HG03097 (cell line): ENCODE results near the gene ARSG.
"Not testable (repeated sequence)": the region's sequence is repeated elsewhere in the genome, so short reads cannot be mapped to it uniquely, and the experiment has no call there.

Experiments
- ATAC-seq: cut with Tn5 transposase; IDR thresholded peaks from one replicate; pipeline ENCODE4 v1.9.1; 2021; ENCODE audit not compliant: unreplicated experiment, low FRiP score

The ARSG gene

GRCh38 chr17:68290955-68291835 is at the start of gene ARSG, which contains the start of gene SLC16A6:
ARSG (plus strand) TSS chr17:68291495; CDS start chr17:68307494, 15,999 bp downstream.
SLC16A6 (minus strand) TSS chr17:68291127; CDS start chr17:68278320, 12,807 bp downstream.
- peak; percentile 48 for ATAC-seq

GRCh38 chr17:68246271-68247028 is 44.8 kb upstream of the ARSG start:
- no peak for ATAC-seq

DNA sequence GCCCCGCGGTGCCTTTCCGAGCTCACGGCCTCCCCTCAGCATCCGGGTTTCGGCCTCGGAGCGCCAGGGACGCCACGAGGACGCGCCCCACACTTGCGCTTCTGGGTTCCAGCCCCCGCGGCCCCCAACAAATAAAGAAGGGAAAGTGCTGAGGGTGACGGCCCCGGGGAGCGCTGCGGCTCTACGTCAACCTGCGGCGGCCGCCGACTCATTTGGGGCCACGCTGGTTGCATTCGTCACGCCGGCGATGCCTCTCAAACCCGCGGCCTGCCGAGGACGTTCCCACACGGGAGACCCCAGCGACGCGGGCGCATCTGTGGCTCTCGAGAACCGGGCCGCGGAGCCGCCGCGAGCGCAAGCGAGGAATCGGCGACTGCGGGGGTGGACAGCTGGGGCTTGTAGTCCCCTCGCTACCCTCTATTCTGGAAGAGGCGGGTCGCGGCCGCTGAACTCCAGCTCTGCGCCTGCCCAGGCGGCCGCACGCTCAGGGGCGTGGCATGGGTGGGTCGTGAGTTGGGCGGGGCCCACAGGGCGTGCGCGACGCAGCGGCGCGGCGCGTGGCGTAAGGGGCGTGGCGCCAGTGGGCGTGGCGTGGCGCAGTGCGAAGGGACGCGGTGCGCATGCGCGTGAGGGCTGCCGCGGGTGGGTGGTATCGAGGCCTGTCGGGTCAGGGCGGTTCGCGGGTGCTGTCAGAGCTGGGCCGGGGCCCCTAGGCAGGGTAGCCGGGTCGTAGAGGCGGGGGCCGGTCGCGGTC is 43.7 kb upstream of the ARSG start, which contains the start of gene AMZ2:
Gene AMZ2, plus strand, starts transcription at position 599 of the 754 bp plus-strand sequence. CDS start 2,145 bp downstream, outside the sequence.
- ATAC-seq, result peak; percentile 88

GRCh38 chr17:68248199-68248825 is 43.0 kb upstream of the ARSG start:
- peak; percentile 25 for ATAC-seq

GRCh38 chr17:68248891-68249290 is 42.4 kb upstream of the ARSG start:
- no peak for ATAC-seq

GRCh38 chr17:68249354-68249765 is 41.9 kb upstream of the ARSG start:
- ATAC-seq, result no peak

DNA sequence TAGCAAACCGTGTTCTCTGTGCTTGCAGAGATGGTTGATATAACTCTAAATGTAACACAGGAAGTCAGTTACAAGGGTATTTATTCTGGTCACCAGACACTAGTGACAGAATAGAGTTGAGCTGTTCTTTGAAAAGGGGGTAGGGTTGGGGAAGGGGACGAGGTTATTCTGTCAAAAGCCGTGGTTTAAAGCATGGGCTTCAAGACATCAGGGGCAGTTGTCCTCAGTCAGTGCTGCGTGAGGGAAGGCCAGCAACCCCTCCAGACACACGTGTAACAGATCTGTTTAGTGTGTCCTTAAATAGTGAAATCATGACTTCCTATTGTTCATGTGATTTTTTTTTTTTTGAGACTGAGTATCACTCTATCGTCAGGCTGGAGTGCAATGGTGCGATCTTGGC is 37.9 kb upstream of the ARSG start:
- ATAC-seq, result not testable (repeated sequence)

DNA sequence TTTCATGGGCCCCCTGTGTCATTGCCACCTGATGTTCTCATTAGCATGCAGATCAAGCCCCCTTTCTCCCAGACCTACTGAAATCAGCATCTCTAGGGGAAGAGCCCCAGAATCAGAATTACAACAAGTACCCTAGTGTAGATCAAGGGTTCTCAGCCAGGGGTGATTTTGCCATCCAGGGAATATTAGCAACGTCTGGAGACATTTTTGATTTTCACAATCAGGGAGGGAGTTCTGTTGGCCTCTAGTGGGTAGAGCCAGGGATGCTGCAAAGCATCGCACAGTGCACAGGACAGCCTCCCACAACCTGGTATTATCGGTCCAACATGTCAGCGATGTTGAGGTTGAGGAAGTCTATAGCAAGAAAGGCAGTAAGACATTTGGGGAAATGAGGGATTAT is 36.1 kb upstream of the ARSG start:
- ATAC-seq, result no peak

DNA sequence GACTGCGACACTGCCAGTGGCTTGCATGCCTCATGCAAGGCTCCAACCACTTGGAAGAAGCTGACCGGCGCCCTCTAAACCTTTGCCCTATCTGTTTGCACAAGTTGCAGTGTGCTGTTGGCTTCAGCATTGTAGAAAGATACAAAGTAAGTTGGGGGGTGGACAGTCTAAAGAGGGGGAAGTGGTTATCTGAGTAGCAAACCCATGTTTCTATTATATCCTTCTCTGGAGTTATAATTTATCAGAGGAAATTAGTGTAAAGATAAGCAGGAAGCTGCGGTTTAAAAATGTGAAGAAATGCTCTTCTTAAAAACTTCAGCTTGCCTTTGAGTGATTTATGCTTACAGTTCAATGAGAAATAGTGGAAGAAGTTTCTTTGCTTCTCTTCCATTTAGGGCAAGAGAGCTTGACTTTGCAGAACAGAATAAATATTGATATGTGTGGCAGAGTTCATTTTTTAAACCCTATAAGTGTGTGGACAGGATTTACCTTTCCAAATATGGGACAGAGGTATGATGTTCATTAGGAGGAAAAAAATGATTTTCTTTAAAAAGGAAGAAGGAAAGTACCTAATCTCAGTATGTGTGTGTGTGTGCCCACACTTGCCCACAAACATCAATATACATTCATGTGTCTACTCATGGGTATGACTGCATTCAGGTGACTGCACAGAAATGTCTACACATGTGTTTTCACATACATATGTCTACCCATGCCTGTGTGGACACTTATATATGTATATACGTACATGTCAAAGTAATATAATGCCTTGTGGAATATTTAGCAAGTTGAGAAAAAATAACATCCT is 35.4 kb upstream of the ARSG start:
- no peak for ATAC-seq

GRCh38 chr17:68256701-68257100 is 34.6 kb upstream of the ARSG start:
- ATAC-seq, result not testable (repeated sequence)

DNA sequence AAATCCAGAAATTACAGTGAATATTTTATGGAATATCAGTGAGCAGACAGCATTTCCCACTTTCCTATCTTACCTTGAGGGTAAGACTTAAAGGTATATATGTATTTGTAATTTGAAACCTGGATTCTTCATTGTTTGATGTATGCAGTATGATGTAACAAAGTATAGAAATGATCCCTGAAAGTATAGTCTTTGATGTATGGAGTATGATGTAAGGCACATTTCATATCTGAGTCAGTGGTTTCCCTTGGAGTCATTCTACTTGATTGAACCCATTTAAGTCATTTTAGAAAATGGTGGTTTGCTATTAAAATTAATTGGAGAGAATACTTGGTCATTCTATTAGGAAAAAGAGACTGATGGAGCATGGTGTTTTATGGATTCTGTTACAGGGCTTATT is 33.4 kb upstream of the ARSG start:
- ATAC-seq, result no peak

GRCh38 chr17:68258890-68259647 is 32.2 kb upstream of the ARSG start:
- peak; percentile 82 for ATAC-seq

DNA sequence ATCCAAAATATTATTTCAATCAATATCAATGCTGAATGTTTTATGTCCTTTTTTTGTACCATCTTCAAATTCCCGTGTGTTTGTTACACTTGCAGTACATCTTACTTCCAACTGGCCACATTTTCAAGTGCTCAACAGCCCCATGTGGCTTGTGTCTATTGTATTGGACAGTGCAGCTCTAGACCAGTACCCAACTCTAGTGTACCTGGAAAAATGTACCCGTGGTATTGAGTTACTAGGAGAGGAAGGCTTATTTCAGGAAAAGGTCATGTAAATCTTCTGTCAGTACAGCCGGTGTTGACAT is 31.7 kb upstream of the ARSG start:
- not testable (repeated sequence) for ATAC-seq

GRCh38 chr17:68260051-68260762 is 31.1 kb upstream of the ARSG start:
- ATAC-seq, result no peak

- not testable (repeated sequence) for ATAC-seq
These were observed 28.8 kb upstream of the ARSG start for GRCh38 chr17:68262467-68262866.

GRCh38 chr17:68263101-68263681 is 28.1 kb upstream of the ARSG start:
- ATAC-seq, result peak; percentile 44

DNA sequence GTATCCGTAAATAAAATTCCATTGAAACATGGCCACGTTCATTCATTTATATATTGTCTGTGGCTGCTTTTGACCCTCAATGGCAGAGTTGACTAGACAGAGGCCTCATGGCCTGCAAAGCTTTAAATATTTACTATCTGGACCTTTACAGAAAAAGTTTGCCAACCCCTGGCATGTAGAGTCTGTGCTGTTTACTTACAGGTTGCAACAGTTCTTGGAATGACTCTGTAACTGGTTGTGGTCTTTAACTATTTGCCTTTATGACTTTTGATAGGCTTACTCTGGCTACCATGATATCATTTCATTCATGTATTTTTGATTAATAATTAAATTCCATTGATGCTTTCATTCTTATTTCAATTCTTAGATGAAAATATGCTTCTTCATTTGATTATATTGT is 25.5 kb upstream of the ARSG start:
- not testable (repeated sequence) for ATAC-seq

DNA sequence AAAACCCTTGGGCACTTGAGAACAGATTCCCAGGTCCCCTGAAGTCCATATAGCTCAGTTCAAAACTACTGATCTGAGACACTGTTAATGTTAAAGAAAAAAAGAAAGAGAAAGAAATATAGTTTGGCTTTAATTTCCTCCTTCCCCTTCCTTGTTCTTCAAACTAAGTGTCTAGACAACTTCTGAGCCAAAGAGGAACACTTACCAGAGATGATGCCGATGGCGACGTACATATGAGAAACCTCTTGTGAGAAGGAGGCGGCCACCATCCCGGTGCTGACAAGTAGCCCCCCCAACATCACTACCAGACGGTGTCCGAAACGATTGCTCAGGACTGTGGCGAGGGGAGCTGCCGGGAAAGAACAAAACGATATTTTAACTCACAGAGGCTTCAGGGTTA is 17.6 kb upstream of the ARSG start:
- no peak for ATAC-seq
